Breast epithelium (tissue), 3 donors: ENCODE data around the gene FAM168A.
A peak's percentile ranks its signal among the peaks of the same experiment; 100 is the strongest.

ENCODE experiments used
- CTCF ChIP-seq, 3 donors: fragments of 450-650 bp; IDR thresholded peaks; one replicate each; pipeline ENCODE4 v1.5.1; 2016 to 2017; ENCODE audit warnings: antibody characterized with exemption in 3 of 3, mild to moderate bottlenecking in 3 of 3, moderate library complexity in 3 of 3
- POLR2A ChIP-seq: fragments of 450-650 bp; IDR thresholded peaks from one replicate; pipeline ENCODE4 v1.6.1; 2016; ENCODE audit warnings: antibody characterized with exemption, mild to moderate bottlenecking, moderate library complexity
- POLR2AphosphoS5 ChIP-seq, 3 donors: sonication (generic); formaldehyde crosslinking; IDR thresholded peaks; one replicate each; pipeline ENCODE4 v1.6.1; 2017; ENCODE audit warnings: antibody characterized with exemption in 3 of 3

- TF ChIP-seq POLR2AphosphoS5 (IDR thresholded peaks at IDR 0.05) (no peak), POLR2A (no peak), CTCF (IDR thresholded peaks at IDR 0.05) (peak; percentile 18 to 85 (median 79))
Observed at GRCh38 chr11:73393479-73394415, 204.2 kb downstream of the FAM168A start.
